ENCODE results near the gene EFHC1. TPM values are rescaled to one million over a fixed set of nuclear protein-coding genes. Genes with fewer than 3 reads are reported as not detected.

The EFHC1 gene
- total RNA-seq, 1 experiment from 2014 or later, result 23.7 TPM

DNA sequence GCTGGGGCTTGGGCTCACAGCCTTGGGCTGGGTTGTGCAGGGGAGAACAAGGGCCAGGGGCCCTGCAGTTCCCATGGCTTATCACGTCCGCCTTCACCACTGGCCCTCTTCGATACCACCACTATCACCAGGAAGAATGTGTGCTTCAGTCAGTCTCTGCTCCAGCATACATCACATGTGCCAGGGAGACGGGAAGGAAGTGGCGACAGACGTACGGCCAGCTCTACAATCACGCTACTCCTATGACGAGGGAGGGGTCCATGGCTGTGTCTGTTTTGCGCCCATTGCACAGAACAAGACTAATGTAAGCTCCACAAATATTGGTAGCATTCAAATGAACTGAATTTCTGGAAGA lies 84.6 kb downstream of the EFHC1 start:
- no peak for DNase-seq (ENCODE audit: low read depth, low spot score)
- in situ Hi-C loops (cut with HindIII; ENCODE audit: low pct_unique_long_range_greater_than_20kb, low sequenced_read_pairs), result no loop called here

DNA sequence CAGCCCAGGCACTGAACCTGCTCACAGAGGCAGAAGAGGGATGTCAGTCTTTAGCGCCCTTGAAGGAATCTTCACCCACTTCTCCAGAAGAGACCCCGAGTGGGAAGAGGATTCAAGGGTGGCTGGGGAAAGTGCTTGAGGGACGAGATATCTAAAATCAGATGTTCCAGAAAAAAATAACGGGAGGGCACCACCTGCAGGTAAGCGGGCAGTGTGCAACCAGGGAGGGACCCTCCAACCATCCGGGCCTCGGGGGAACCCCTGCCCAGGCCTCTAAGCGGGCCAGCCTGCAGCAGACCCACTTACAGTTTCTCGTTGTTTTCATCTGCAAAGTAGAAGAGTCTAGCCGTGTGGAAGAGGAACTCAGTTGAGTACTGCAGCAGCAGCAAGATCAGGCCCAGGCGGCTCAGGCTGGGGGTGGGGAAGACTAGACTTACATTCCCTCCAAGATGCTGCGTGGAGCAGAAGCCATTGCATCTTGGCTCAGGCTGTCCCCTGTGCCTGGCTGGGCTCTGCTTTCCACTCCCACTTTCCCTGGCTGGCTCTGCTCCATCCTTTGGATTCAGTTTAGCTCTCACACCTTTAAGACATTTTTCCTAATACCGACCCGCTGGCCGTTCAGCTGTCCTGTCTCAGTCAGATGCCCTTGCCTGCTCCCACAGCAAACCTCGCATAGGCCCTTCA lies 85.7 kb downstream of the EFHC1 start:
- in situ Hi-C loops (cut with HindIII; ENCODE audit: low pct_unique_long_range_greater_than_20kb, low sequenced_read_pairs), result no loop called here
- no peak for DNase-seq (ENCODE audit: low read depth, low spot score)

DNA sequence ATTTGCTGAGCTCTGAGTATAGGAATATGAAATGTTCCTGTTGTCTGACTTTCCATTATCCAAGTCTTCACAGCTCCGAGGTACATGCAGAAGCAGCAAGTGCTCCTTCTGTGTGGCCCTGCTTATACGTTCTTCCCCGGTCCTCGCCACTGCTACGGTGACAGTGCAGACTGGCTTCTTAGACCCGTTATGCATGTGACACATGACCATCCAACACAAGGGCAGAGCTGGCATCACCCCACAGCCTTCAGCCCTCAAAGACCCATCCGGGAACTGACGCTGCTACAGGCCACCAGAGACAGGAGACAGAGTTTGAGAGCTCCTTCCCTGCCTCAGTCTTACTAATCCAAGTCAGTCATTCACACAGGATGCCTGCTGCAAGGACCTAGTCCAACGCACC lies 86.3 kb downstream of the EFHC1 start:
- in situ Hi-C loops (cut with HindIII; ENCODE audit: low pct_unique_long_range_greater_than_20kb, low sequenced_read_pairs), result no loop called here
- DNase-seq (ENCODE audit: low read depth, low spot score), result no peak

DNA sequence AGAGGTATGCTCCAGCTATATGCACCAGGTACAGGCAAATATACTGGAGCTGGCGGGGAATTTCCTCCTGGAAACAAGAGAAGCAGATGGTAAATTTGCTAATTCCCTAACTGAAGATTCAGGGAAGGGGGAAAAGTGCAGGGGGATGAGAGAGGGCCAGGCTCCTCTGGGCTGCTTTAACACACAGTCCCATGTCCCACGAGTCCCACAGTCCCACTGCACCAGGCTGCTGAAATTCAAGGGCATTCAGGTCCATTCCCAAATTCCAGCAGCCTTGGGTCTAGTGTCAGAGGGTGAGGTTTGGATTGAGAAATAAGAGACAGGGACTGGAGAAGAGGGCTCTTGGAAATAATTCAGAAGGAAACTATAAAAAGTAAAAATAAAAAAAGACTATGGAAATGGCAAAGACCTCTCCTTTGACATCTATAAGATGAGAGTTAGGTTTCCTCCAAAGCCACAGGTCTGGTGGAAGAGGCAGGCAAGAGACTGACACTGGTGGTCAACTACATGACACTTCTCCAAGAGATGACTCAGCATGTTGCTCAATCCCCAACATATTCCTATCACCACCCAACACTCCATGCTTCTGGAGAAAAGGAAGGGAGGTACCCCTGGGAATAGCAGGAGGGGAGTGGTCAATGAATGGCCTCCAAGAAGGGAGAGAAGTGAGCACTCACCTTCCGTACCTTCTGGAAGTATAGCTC lies 87.6 kb downstream of the EFHC1 start:
- peak; percentile 5 for DNase-seq (ENCODE audit: low read depth, low spot score)
- in situ Hi-C loops (cut with HindIII; ENCODE audit: low pct_unique_long_range_greater_than_20kb, low sequenced_read_pairs), result no loop called here

DNA sequence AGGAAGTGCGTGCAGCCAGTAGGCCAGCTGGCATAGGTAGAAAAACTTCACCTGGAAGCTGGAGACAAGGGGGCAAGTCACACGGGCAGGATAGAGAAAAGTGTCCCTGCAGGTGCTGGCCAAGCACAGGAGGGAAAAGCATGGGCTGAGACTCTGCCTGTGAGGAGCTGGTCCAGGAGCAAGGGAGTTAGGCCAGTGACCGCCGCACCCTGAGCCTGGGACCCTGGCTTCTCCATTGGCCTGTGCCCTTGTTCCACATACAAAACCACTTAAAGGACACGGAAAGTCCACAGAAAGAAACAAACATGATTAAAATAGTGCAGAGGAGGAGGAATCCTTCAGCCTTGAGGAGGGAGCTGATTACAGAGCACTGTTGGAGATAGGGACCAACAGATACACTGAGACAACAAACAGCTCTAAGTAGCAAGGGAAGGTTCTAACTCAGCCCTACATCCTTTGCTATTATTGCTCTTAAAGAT lies 88.2 kb downstream of the EFHC1 start:
- DNase-seq (ENCODE audit: low read depth, low spot score), result no peak
- in situ Hi-C loops (cut with HindIII; ENCODE audit: low pct_unique_long_range_greater_than_20kb, low sequenced_read_pairs), result no loop called here

DNA sequence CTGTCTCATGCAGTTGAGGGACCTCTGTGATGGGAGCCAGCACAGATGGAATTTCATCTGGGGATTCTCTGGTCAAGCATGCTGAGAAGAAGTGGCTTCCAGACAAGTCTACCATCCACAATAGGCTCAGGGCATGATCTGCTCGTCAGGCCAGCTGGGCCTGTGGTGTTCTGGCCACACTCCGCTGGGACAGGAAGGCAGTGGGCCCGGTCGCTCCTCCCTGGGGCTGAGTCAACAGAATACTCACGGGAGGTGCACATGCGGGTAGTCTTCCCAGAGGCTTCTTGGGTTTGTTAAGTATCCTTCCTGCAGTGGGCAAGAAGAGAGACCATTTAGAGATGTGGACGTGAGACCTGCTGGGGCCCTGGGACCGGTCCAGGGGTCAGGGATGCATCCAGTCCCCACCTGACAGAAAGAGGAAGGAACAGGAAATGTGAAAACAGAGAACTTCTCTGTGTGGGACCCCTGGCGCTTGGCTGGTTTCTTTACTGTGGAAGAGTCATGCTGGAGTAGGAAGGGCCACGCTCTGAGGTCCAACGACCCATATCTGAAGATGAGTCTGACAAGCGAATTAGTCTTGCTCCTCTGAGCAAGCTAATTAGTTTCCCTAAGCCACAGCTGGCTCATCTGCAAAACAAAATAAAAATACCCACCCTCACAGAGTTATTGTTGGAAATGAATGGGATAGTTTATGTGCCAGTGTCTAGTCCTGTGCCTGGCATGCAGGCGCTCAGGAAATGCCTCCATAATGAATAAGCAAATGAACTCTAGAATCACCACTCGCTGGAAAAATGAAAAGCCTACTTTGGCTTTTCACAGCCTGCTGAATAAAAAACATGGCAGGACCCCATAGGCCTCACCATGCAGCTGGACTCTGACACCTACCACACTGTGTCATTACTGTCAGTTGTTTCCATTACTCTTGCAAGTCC lies 89.4 kb downstream of the EFHC1 start:
- in situ Hi-C loops (cut with HindIII; ENCODE audit: low pct_unique_long_range_greater_than_20kb, low sequenced_read_pairs), result no loop called here
- no peak for DNase-seq (ENCODE audit: low read depth, low spot score)

DNA sequence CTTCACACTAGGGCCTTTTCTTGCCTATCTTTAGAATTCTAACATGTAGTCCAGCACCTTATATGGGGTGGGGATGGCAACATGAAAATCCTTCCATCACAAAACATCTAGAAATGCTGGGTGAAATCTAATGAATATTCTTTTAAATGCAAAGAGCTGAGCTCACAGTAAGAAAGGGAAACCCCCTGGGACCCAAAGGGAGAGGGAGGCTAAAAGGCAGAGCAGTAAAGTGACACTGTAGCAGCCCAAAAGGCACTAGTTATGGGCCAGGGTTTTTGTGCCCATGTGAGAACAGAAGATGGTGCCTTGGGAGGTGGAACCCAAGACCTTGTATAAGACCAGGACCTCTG lies 90.0 kb downstream of the EFHC1 start:
- DNase-seq (ENCODE audit: low read depth, low spot score), result no peak
- in situ Hi-C loops (cut with HindIII; ENCODE audit: low pct_unique_long_range_greater_than_20kb, low sequenced_read_pairs), result no loop called here

DNA sequence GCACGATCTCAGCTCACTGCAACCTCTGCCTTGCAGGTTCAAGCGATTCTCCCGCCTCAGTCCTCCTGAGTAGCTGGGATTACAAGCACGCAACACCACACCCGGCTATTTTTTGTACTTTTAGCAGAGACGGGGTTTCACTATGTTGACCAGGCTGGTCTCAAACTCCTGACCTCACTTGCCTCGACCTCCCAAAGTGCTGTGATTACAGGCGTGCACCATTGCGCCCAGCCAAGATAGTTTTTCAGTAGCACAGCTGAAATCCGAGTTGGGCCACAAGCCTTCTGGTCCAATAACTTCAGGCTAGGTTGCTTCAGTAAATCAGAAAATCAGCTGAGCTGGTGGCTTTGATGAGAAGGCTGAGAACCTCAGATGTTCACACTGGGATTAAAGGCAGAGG lies 91.0 kb downstream of the EFHC1 start:
- DNase-seq (ENCODE audit: low read depth, low spot score), result no peak
- in situ Hi-C loops (cut with HindIII; ENCODE audit: low pct_unique_long_range_greater_than_20kb, low sequenced_read_pairs), result no loop called here

DNA sequence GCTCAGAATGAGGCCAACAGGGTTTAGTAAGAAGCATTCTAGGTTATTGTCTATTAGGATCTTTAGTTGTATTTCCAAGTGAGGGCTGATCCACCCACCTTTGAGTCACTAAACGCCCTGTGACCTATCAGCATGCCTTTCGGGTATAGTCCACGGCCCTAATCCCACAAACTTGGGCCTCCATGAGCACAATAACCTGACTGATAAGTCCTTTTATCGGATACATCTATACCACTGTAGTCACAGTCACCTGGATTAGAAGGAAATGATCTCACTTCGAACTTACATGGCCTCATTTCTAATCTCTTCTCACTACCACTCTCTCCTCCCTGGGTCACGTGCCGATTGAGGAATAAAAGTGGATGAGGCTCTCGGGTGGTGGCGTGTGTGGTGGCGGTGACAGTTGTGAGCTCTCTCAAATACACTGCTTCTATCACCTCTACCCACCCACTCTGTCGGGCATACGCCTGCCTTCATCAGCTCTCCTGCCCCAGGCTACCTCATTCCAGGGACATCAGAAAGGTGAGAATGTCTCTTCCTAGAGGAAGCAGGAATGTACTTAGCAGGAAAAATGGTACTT lies 91.5 kb downstream of the EFHC1 start:
- DNase-seq (ENCODE audit: low read depth, low spot score), result no peak
- in situ Hi-C loops (cut with HindIII; ENCODE audit: low pct_unique_long_range_greater_than_20kb, low sequenced_read_pairs), result no loop called here

DNA sequence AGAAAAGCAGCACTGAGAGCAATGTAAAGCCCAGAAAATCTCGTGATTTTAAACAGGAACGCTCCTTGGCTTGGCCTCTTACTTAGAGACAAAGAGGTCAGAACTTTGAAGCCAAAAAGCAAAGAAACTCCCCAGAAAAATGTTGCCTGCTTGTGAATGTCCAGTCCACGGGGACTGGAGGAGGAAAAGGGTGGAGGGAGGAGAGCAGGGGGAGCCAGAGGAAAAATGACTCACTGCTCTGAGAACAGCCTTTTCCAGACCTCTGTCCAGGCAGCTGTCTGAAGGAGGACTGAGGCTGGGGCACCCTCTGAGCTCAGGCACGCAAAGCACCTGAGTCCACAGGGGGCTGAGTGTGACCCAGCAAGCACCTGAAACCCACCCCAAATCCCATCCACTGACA lies 92.1 kb downstream of the EFHC1 start:
- in situ Hi-C loops (cut with HindIII; ENCODE audit: low pct_unique_long_range_greater_than_20kb, low sequenced_read_pairs), result no loop called here
- no peak for DNase-seq (ENCODE audit: low read depth, low spot score)

DNA sequence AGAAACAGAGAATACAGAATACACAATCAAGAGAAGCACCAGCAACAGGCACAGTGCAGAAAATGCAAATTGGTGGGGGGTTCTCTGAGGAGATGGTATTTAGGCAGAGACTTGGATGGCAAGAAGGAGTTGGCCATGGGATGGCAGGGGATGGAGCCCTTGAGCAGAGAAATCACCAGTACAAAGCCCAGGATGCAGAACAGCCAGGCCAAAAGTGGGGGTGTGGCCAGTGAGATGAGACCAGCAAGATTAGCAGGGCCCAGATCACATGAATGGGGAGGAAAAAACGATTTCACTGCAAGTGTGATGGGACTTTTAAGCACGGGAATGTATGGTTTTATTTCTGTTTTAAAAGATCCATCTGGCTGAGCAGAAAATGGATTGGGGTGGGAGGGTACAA lies 93.3 kb downstream of the EFHC1 start:
- in situ Hi-C loops (cut with HindIII; ENCODE audit: low pct_unique_long_range_greater_than_20kb, low sequenced_read_pairs), result no loop called here
- no peak for DNase-seq (ENCODE audit: low read depth, low spot score)

DNA sequence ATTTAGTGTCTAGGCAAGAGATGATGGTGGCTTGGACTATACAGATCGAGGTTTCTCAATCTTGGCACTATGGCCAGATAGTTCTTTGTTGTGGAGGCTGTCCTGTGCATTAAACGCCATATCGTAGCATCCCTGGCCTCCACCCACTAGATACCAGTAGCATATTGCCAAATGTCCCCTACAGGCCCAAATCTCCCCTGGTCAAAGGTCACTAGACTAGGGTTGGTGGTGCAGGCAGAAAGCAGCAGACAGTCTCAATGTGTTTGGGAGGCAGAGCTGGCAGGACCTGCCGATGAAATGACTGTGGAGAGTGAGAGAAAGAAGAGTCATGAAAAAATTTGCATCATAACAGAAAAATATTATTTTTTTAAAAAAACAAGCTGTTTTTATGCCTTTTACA lies 93.8 kb downstream of the EFHC1 start:
- in situ Hi-C loops (cut with HindIII; ENCODE audit: low pct_unique_long_range_greater_than_20kb, low sequenced_read_pairs), result no loop called here
- no peak for DNase-seq (ENCODE audit: low read depth, low spot score)

DNA sequence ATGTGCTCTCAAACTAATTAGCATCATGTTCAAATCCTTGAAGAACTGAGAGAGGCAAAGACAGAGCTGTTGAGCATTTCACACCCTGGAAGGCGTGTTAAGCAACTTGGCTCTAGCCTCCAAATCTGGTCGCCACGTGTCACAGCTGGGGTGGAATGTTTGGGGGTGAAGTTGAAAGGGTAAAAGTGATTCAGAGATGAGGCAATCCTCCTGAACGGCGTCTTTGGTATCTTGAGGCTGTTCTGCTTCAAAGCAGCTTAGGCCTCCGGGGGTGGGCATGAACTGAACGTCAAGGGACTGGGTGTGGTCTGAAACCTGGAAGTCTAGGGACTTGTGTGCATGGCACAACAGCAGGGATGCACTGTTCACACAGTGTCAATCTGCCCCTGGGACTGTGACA lies 94.4 kb downstream of the EFHC1 start:
- DNase-seq (ENCODE audit: low read depth, low spot score), result no peak
- in situ Hi-C loops (cut with HindIII; ENCODE audit: low pct_unique_long_range_greater_than_20kb, low sequenced_read_pairs), result no loop called here

DNA sequence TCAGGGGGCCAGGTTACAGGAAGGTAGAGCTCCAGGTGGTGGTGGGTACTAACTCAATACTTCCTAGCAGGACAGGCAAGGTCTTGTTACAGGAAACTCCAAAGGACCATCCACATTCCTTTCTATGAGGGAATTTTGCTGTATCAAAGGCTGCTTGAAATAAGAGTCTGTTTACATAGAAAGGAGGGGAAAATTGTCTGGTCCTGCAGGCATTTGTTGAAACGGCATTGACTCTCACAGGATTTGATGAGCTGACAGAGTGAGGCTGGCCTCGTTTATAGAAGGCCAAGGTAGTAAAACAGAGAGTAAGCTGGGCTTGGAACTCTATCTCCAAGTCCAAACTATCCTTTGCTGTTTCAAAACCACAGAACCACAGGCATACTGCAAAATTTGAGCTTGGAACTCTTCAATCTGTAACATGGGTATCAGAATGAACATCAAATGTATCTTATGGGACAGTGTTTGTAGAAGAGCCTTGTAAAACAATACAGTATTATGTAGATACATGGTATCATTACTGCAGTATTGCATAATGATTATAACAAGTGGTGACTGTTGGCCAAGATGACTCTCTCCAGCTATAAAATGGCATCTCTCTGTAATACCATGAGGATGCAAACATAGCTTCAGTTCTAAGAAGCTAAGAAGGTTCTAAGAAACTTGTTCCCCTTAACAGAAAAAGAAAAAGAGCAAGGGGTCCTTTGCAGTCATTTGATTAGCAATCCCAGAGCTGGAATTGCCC lies 95.2 kb downstream of the EFHC1 start:
- in situ Hi-C loops (cut with HindIII; ENCODE audit: low pct_unique_long_range_greater_than_20kb, low sequenced_read_pairs), result no loop called here
- peak; percentile 6 for DNase-seq (ENCODE audit: low read depth, low spot score)

DNA sequence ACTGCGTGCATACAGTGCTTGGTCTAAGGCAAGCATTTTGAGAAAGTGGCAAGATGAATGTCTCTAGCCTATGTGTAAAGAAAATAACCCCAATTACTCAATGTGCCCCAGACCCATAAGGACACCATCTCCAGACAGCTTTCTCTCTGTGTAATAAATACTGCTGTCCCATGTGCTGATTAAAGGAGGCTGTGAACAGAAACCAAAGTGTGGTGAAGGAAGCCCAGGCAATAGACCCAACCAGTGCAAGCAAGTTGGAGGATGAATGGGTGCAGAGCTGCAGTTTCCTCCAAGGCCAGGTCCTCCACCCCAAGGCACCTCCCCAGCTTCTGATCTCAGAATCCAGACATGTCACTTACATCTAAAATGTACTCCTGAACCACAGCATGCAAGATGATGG lies 96.1 kb downstream of the EFHC1 start:
- no peak for DNase-seq (ENCODE audit: low read depth, low spot score)
- in situ Hi-C loops (cut with HindIII; ENCODE audit: low pct_unique_long_range_greater_than_20kb, low sequenced_read_pairs), result no loop called here

DNA sequence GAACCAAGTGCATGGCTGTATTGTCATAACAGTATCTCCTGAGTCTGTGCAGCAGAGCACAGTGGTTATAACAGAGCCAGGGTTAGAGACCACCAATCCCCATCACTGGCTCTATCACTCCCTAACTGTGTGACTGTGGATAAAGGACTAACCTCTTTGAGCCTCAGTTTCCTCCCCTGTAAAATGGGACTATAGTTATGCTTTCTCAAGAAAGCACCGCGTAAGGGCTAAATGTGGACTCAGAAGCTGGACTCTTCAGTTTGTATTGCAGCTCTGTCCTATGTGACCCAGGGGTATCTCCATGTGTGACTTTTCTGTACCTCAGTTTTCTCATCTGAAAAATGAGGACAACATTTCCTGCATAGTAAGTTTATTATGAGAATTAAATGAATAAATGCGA lies 96.8 kb downstream of the EFHC1 start:
- in situ Hi-C loops (cut with HindIII; ENCODE audit: low pct_unique_long_range_greater_than_20kb, low sequenced_read_pairs), result no loop called here
- no peak for DNase-seq (ENCODE audit: low read depth, low spot score)

DNA sequence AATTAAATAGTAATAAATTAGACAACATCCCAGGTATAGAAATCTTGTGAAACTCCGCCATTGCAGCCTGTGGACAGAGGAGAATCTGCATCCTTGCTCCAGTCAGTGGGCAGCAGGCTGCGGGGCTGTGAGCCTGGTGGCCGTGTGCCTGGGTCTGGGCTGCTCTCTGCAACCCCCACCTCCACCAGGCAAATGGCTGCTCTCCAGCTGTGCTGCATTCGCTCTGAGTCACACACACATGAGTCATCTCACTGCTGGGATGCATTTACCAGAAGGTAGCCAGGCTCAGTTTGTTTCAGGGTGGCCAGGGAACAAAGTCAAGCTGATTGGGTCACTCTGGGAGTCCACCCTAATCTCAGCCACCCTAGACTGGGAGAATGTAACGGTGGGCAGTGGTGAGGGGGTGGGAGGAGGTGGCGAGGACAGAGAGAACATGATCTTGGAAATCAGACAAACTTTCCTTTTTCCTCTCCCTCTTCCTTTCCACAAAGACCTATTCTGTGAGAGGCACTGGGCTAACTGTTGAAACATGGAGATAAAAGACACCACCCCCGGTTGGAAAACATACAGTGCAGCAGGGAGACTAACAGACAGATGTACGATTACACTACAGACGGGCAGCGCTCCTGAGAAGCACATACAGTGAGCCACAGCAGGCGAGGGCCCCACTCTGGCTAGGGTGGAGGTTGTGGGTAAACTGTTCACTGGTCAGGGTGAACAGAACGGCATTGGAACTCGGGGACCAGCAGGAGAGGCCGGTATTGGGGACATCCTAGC lies 97.5 kb downstream of the EFHC1 start:
- DNase-seq (ENCODE audit: low read depth, low spot score), result peak; percentile 82
- in situ Hi-C loops (cut with HindIII; ENCODE audit: low pct_unique_long_range_greater_than_20kb, low sequenced_read_pairs), result no loop called here

All from SK-MEL-5 (cell line).